Activated gamma-delta T cell (primary cell): ENCODE data around the gene CRYGS.

Experiments
- DNase-seq: peaks from one replicate; lab custom pipeline; 2025; lab: John Stamatoyannopoulos, UW

CRYGS gene

DNA sequence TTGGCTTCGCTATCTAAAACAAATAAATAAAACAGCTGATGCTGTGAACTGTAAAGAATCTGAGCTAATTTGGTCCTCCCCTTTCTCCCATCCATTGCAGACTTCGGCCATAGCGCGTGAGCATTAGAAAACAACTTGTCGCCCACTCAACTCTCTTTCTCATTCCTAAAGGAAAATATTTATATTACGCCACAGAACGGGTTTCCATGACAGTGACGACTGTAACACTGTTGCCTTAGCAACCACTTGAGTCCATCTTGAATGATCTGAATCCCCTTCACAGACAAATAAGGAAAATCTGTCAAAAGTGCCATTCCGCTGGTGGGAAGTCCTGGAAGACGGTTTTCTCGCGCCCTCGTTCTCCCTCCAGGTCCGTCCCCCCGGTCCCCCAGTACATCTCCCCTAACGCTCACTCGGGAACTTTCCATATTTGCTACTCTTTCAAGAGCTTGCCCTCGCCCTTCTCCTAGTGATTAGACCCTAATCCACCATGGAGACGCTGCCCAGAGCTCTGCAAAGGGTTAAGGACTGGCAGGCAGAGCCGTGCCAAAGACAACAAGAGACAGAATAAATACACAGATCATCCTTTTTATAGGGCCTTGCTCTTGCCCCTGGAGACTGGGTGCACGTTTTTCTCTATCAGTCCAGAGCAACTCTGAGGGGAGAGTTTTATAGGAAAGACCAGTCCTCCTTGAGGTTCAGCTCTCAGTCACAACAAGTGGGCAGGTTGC lies 50.5 kb downstream of the CRYGS start:
- DNase-seq: no peak

DNA sequence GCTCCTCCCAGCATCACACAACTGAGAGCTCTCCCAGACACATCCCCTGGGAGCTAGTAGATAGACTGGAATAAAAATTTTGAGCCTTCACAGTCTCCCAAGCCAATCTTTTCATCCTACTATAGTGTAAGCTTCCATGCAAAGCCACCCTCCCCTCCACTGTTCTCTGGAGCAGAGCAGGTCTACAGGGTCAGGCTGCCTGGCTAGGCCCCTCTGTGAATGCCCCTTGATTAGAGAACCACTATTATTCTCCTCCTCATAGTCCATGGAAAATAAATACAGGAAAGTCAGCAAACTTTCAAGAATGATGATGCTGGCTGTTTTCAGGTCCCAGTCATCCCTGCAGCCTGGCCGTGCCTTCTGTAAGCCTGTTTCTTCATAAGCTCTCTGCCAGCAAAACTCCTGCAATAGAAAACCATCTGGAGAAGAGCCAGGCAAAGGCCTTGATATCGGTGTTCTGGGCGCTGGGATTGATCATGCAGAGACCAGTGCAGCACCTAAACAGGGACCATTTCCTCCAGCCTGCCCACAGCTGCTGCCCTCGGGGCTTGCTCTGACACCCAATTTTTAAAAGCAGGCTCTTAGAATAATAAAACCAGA lies 51.7 kb downstream of the CRYGS start:
- DNase-seq: no peak

DNA sequence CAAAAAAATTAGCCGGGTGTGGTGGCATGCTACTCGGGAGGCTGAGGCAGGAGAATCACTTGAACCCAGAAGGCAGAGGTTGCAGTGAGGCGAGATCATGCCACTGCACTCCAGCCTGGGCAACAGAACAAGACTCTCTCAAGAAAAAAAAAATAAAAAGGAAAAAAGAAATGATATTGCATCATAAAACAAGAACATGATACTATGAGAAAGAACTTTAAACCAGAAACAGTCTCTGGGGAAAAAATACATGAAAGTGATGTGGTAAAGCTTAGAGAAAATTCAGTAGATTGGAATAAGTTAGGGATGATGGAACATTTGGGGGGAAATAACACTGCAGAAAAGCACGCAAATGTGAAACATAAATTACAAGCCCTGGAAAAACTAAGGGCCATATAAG lies 54.7 kb downstream of the CRYGS start:
- no peak for DNase-seq
